ENCODE results near the gene YPEL2. TPM values are rescaled to one million over a fixed set of nuclear protein-coding genes. Genes with fewer than 3 reads are reported as not detected.
A peak's percentile ranks its signal among the peaks of the same experiment; 100 is the strongest.

Gene YPEL2
- total RNA-seq, 2 experiments from 2014 or later: 4.4 to 4.7 TPM

DNA sequence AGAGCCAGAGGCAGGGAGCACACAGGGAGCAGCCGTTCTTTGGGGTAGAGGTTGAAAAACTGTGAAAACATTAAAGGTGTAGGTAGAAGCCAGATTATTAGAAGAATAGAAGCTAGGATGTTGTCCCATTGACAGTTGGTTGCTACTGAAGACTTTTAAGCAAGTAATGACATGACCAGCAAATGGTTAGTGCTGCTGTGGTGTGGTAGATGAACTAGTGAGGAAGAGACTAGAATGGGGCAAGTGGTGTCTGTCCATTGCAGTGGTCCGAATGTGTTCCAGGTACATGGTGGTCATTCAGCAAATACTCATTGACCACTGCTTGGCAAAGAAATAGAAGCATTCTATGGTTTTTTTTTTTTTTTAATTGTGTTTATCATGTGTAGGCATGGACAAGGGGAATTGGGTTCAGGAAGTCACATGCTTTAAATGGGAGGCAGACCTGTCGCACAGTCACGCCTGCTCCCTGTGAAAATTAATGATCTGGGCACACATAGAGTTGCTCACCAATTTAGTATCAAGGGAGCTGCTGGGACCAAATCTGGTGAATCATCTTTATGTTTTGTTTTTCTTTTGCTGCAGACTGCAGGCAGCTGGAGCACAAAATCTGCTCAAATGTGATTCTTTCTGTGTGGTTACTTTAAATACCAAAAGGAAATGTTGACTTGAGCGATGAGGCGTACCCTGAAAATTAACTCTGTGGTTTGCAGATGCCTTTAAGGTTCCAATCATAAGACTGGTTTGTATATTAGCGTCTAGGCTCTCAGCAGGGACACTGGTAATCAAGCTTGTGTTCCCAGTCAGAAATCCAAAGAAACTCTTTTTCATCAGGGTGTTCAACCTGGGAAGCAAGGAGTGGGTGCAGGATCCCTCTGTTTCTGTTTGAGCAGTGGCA lies 30.7 kb downstream of the YPEL2 start:
- Mint-ChIP-seq H3K27ac (peak overlapping the region; percentile 89), H3K4me1 (peaks cover 78% of the 10 kb centered on the region), H3K27me3 (no peaks in the 10 kb centered on the region), H3K9me3 (no peaks in the 10 kb centered on the region), H3K4me3 (peak overlapping the region; percentile 54), H3K36me3 (peaks cover 15% of the 10 kb centered on the region)
- peak; percentile 46 for DNase-seq

DNA sequence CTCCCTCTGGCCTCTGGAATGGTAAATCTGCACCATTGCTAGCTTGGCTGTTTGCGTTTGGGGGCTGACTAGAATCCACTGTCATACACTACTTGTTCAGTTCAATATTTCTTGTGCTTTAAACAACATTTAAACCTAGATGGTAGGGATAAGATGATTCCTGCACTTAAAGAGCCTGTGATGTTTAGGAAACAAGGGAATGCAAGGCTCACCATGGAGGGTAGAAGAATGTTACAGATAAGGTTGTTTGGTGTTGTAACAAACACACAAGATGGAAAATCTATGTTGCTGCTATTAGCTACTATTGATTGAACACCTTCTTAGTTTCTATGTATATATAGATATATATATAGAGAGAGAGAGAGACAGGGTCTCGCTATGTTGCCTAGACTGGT lies 31.4 kb downstream of the YPEL2 start:
- no peaks in the 10 kb centered on the region for H3K27me3 Mint-ChIP-seq
- H3K4me1 Mint-ChIP-seq: peaks cover 79% of the 10 kb centered on the region
- H3K27ac Mint-ChIP-seq: peak overlapping the region; percentile 89
- peak overlapping the region; percentile 54 for H3K4me3 Mint-ChIP-seq
- no peaks in the 10 kb centered on the region for H3K9me3 Mint-ChIP-seq
- peaks cover 14% of the 10 kb centered on the region for H3K36me3 Mint-ChIP-seq
- DNase-seq: no peak

DNA sequence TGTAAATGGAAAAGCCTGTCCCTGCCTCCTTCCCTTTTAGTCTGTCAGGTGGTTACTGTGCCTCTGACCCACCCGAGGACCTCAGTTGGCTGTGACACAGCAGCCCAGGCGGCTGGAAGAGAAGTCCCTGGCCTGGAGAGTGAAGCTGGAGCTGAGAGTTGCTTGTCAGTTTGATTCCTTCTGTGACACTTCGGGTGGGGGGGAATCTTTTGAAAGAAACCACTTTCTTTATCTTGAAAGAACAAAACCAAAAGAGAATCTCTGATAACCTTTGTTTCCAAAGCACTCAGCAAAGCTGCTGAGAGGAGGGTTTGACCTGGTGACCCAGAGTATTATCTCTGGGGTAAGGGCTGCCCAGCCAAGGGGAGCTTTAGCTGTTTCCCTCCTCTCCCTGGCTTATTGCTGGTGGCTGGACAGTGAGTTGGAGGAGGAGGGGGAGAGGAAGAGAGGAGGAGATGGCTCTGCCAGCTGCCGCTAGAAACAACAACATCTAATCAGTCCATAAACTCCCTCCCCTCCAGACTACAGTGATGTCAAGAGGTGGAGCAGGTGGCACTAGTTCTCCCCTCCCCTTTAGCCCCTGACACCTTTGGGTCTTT lies 34.0 kb downstream of the YPEL2 start:
- Mint-ChIP-seq H3K4me3 (peak overlapping the region; percentile 59), H3K9me3 (no peaks in the 10 kb centered on the region), H3K27ac (peak overlapping the region; percentile 88), H3K4me1 (peaks cover 79% of the 10 kb centered on the region), H3K36me3 (peaks cover 5% of the 10 kb centered on the region), H3K27me3 (no peaks in the 10 kb centered on the region)
- DNase-seq: no peak

DNA sequence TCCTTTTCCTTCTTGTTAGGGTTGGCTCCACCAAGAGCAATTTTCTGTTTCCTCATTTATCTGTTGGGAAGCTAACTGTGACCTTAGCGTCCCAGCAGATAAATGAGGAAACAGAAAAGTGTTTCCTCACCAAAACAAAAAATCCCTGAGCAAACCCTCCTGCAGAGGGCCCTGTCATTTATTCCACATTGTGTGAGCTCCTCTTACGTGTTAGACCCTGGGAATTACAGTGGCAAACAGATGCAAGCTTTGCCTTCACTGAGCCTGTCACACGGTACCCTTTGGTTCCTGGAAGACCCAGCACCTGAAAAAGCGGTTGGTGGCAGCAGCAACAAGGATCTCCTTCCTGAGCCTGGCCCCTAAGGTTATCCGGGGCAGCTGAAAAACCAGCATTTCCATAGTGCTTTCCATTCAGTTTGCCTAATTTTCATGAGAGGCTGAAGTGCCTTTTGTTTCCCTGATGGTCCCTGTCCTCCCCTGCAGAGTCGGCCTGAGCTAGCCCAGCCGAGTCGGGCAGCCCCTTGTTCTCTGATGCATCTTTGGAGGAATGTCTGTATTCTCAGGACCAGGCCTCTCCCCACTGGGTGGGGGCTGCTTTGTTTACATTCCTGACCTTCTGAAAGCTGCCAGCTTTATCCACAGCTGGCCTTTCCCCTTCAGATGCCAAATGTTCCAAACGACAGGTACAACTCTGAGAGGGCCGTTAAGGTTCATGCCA lies 34.7 kb downstream of the YPEL2 start:
- Mint-ChIP-seq H3K27ac (peak overlapping the region; percentile 88), H3K4me3 (peak overlapping the region; percentile 59), H3K36me3 (peaks cover 5% of the 10 kb centered on the region), H3K27me3 (no peaks in the 10 kb centered on the region), H3K4me1 (peaks cover 79% of the 10 kb centered on the region), H3K9me3 (no peaks in the 10 kb centered on the region)
- no peak for DNase-seq

DNA sequence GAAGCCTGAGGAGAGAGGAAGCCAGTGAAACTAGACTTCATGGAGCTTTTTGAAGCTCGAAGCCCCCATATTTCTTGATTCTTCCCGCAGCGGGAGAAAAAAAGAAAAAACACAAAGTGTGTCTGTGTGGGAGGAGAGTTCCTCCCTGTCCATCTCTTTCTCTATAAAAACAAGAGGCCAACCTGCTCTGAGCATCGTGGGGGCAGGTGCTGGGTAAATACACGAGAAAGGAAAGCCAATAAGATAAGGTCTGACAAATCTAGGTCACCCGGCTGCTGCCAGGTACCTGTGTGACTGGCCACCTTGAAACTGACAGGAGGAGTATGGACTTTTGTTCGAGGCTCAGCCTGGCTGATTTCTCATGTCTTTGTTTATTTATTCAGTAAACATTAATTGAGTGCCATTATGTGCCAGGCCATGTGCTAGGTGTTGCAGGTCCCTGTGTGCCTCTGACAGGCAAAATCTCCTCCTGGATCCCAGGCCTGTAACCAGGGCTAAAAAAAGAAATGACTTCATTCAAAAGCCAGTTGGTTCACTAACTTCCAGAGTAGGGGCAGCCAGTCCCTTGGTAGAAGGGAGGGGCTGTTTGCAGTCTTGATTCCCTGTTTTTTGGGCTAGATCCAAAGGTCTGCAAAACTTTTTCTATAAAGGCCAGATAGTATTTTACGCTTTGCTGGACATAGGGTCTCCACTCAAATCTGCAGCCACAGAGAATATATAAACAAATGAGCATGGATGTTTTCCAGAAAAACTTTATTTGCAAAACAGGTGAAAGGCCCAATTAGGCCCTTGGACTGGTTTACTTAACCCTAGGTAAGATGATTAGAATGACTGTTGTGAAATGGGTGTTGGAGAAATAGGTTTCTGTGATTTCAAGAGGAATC lies 35.6 kb downstream of the YPEL2 start:
- H3K36me3 Mint-ChIP-seq: peaks cover 5% of the 10 kb centered on the region
- no peak for DNase-seq
- no peaks in the 10 kb centered on the region for H3K9me3 Mint-ChIP-seq
- no peaks in the 10 kb centered on the region for H3K27me3 Mint-ChIP-seq
- peaks cover 79% of the 10 kb centered on the region for H3K4me1 Mint-ChIP-seq
- peak overlapping the region; percentile 59 for H3K4me3 Mint-ChIP-seq
- peak overlapping the region; percentile 88 for H3K27ac Mint-ChIP-seq

DNA sequence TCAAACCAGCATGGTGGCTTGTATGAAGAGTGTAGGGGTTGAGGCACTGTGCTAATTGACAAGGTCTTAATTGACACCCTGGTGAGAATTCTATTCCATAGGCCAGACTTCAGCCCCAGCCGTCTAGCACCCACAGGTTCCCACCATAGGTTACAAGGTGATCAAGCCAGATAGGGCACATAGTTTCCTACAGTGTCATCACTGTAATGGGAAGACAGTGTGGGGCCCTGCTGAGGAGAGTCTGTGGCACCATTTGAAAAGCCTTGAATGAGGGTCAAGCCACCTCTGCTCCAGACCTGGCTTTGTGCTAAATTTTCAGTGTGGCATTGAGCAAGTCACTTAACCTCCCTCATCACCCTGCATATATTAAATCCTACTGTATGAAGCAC lies 36.2 kb downstream of the YPEL2 start:
- H3K4me1 Mint-ChIP-seq: peaks cover 79% of the 10 kb centered on the region
- no peak for DNase-seq
- peaks cover 5% of the 10 kb centered on the region for H3K36me3 Mint-ChIP-seq
- H3K27me3 Mint-ChIP-seq: no peaks in the 10 kb centered on the region
- no peak overlapping the region for H3K4me3 Mint-ChIP-seq
- H3K27ac Mint-ChIP-seq: peak overlapping the region; percentile 88
- no peaks in the 10 kb centered on the region for H3K9me3 Mint-ChIP-seq

DNA sequence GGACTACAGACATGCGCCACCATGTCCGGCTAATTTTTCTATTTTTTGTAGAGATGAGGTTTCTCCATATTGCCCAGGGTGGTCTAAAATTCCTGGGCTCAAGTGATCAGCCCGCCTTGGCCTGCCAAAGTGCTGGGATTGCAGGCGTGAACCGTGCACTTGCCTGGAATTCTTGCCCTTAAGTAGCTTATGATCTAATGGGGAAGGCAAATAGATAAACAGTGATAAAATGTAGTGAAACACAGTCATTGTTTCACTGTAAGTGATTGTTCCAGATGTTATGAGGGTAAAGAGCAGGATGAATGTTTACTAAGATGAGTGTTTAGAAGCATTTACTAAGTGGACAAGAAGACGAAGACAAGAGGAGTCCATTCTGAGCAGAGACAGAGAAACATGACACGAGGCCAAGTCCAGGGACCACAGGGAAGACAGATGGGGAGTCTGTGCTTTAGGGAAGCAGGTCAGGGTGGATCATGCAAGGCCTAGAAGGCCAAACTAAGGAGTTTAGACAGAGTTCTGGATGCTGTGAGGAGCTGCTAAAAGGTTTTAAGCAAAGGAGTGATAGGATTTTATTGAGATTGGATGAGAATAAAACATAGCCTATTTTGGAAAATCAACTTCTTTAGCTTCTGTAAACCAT lies 36.9 kb downstream of the YPEL2 start:
- H3K27me3 Mint-ChIP-seq: no peaks in the 10 kb centered on the region
- H3K9me3 Mint-ChIP-seq: no peaks in the 10 kb centered on the region
- H3K27ac Mint-ChIP-seq: no peak overlapping the region
- peaks cover 83% of the 10 kb centered on the region for H3K4me1 Mint-ChIP-seq
- no peak for DNase-seq
- H3K36me3 Mint-ChIP-seq: peaks cover 5% of the 10 kb centered on the region
- H3K4me3 Mint-ChIP-seq: no peak overlapping the region

DNA sequence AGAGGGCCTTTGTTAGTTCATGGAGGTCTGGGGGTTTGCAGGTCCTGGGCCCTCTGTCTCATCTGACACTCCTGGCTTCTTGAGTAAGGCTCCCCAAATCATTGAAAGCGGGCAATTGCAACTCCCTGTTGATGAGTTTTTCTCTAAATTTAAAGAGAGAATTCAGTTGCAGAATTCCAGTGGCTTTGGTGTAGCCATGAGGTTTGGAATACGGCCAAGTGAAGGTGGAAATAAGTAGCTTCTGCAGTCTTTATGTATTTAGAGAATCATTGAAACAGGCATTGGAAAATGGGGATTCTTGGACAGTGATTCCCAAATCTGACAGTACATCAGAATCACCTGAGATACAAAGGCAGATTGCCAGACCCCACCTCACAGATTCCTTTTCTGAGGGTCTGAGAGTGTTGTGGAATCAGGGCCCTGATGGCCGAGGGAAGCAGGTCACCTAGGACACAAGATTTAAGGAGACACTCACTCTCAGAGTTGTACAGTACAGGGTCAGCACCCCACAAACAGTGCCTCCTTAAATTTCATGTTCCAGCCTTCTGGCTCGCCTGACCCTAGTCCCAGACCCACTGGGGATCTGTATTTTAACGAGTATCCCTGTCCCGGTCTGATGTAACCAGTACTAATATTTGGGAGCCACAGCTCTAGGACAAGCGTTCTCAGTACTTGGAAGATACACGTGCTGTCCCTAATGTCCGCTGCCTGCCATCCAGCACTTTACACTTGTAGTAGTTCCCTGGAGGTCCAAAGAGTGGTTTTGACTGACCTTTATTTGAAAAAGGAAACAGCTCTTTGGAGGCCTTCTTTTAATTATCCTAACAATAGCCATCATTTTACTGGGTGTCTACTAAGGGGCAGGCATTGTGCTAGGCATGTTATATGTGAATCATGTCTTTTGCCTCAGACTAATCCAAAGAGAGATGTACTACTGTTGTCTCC lies 37.8 kb downstream of the YPEL2 start:
- Mint-ChIP-seq H3K27me3 (no peaks in the 10 kb centered on the region), H3K9me3 (no peaks in the 10 kb centered on the region), H3K4me3 (no peak overlapping the region), H3K36me3 (no peaks in the 10 kb centered on the region), H3K27ac (no peak overlapping the region), H3K4me1 (peaks cover 83% of the 10 kb centered on the region)
- no peak for DNase-seq

DNA sequence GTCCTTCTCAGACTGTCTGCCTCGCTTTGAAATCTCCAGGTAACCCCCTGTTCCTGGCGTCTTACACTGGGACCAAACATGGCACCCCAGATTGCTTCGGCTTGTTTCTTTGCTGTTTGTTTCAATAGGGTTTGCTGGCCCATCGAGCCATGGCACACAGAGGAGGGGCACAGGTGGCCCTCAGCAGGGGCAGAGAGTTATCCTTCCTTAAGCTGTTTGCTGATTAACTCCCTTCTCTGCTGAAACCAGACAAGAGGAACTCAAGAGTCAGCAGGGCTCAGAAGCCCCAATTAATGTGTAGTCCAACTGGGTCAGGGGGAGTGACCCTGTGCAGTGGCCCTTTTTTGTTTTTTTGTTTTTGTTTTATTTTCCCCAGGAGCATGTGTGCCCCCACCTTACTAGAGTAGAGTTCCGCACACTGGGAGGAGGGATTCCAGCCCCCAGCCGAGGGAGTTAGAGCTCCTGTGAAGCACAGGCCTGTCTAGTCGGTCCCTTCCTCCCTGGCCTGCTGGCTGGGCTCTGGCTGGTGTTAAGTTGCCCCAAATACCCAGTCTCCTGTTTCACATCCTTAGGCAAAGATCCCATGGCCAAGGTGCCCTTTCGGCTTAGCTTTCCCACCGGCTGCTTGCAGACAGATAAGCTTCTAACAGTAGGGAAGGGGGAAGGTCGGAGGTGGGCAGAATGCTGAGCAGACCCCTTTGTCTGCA lies 39.3 kb downstream of the YPEL2 start:
- H3K4me3 Mint-ChIP-seq: no peak overlapping the region
- no peaks in the 10 kb centered on the region for H3K36me3 Mint-ChIP-seq
- no peaks in the 10 kb centered on the region for H3K9me3 Mint-ChIP-seq
- H3K4me1 Mint-ChIP-seq: peaks cover 86% of the 10 kb centered on the region
- H3K27me3 Mint-ChIP-seq: no peaks in the 10 kb centered on the region
- H3K27ac Mint-ChIP-seq: peak overlapping the region; percentile 93
- DNase-seq: no peak

DNA sequence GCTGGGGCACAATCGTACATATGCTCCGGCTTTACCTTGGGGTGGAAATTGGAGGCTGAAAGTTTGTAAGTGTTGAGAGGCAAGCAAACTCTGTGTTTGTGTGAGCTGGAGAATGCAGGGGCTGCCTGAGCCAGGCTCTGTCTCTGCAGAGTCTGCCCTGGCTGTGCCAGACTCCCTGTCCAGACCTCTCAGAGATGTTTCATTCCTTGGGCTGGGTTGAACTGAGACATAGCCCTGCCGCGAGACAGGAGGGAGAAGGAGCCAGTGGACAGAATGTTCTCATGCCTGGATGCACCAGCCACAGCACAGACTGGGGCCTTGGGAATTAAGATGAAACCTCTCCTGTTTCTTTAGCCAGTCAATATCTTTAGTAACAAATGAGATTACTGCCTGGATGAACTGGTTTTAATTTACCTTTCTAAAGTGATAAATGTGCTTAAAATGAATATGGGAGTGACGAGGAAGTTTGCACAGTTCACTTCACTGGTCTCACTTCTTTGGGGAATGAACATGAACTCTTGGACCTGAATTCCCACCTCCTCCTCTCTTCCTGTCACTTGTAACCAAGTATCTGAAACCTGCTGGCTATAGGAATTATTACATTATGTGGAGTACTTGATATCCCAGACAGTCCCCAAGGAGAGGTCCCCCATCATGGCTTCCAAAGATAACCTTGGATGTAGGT lies 40.1 kb downstream of the YPEL2 start:
- H3K4me3 Mint-ChIP-seq: no peak overlapping the region
- H3K27me3 Mint-ChIP-seq: no peaks in the 10 kb centered on the region
- H3K27ac Mint-ChIP-seq: peak overlapping the region; percentile 93
- H3K4me1 Mint-ChIP-seq: peaks cover 86% of the 10 kb centered on the region
- H3K9me3 Mint-ChIP-seq: no peaks in the 10 kb centered on the region
- no peaks in the 10 kb centered on the region for H3K36me3 Mint-ChIP-seq
- no peak for DNase-seq

DNA sequence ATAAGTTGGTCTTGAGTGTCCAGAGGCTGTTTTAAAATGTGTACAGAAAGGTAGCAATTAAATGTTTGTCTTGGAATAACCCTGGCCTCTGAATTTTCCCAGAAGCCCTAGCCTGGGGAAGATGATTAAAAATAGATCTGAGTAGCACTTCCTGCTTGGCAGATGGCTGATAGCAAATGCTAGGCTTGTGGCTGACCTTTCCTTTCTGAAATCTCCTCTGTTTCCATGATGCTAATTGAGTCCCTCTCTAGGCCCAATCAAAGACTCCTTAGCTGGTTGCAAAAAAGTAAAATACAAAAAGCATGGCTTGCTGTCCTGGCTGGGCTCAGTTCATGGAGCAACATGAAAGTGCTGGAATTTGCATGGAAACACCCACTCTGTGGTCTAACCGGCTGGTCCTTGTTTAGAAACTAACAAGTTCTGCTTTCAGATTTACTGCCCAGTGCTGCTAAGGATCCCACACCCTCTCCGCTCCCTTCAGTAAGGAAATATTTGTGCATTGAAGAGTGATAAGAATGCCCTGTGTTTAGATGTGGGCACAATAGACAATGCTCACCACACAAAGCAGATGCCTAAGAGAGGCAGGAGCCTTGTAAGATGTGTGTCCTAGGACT lies 40.8 kb downstream of the YPEL2 start:
- H3K27me3 Mint-ChIP-seq: no peaks in the 10 kb centered on the region
- DNase-seq: no peak
- H3K27ac Mint-ChIP-seq: peak overlapping the region; percentile 93
- peaks cover 81% of the 10 kb centered on the region for H3K4me1 Mint-ChIP-seq
- no peaks in the 10 kb centered on the region for H3K36me3 Mint-ChIP-seq
- no peaks in the 10 kb centered on the region for H3K9me3 Mint-ChIP-seq
- H3K4me3 Mint-ChIP-seq: peak overlapping the region; percentile 50

DNA sequence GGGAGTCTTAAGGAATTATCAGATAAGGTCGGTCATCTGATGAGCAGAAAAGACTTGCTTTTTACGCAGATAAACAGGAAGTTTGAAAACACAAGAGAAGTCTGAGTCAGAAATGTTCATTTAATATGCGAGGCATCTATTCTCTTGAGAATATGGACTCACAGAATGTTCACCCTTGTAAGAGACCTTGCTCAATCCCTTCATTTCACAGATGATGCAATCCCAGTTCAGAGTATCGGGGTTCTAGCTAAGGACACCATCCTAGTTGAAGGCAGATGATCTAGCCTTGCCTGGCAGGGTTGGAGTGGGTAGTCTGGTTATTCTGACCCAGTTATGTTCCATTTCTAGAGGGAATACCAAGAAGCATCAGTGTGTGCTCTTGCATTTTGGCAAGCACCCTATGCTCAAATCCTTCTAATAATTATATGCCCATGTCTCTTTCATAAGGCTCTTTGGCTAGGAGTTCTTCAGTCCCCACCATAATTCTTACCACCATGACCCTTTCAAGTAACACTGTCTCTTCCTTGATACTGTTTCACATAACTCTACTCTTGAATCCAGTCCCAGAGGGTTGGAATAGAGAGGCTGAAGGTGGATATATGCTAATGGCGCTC lies 42.5 kb downstream of the YPEL2 start:
- Mint-ChIP-seq H3K4me1 (peaks cover 71% of the 10 kb centered on the region), H3K27ac (peak overlapping the region; percentile 93), H3K9me3 (no peaks in the 10 kb centered on the region), H3K27me3 (no peaks in the 10 kb centered on the region), H3K36me3 (no peaks in the 10 kb centered on the region), H3K4me3 (peak overlapping the region; percentile 36)
- DNase-seq: no peak

All from activated naive CD8-positive, alpha-beta T cell treated with anti-CD3 and anti-CD28 coated beads for 36 hours (primary cell).